ENCODE measurements around the gene TEAD3.

Gene TEAD3

DNA sequence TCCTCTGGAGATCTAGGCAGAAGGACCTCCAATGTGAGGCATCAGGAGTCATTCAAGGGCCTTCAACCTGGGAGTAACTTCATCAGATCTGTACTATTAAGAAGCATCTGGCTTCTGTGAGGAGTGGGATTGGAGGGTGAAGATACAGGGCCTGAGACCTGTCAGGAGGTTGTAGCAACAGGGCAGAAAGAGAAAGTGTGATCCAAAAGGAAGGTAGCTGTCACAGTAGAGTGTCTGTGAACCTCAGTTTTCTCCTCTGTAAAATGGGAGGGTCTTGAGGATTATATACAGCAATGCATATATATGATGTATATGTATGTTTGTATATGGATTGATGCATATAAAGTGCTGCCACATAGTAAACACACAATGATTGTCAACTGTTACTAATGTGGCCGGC, 31.2 kb downstream of the TEAD3 start:
- Mint-ChIP-seq H3K4me3 (no peak overlapping the region), H3K4me1 (ENCODE audit: low read depth) (peaks cover 18% of the 10 kb centered on the region), H3K9me3 (ENCODE audit: low read depth) (no peaks in the 10 kb centered on the region), H3K27me3 (no peaks in the 10 kb centered on the region), H3K36me3 (peaks cover 19% of the 10 kb centered on the region), H3K27ac (no peak overlapping the region)

- no peaks in the 10 kb centered on the region for H3K27me3 Mint-ChIP-seq
- H3K27ac Mint-ChIP-seq, result no peak overlapping the region
- peaks cover 10% of the 10 kb centered on the region for H3K36me3 Mint-ChIP-seq
- H3K9me3 Mint-ChIP-seq (ENCODE audit: low read depth), result no peaks in the 10 kb centered on the region
- H3K4me1 Mint-ChIP-seq (ENCODE audit: low read depth), result peaks cover 8% of the 10 kb centered on the region
- H3K4me3 Mint-ChIP-seq, result no peak overlapping the region
These were observed 33.6 kb downstream of the TEAD3 start for GRCh38 chr6:35463292-35463691.

DNA sequence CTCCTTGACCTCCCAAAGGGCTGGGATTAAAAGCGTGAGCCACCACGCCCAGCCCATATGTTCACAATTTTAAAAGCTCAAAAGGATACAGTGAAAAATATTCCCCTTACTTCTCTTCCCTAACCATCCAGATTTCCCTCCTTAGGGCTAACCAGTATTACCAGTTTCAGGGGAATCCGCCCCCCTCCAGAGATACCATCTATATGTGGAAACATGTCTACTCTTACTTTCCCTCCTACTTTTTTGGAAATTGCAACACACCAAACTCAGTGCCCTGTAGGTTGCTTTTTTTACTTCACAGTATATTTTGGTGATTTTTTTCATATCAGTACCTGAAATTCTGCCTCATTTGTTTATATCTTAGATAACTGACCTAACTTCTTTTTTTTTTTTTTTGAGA, 35.6 kb downstream of the TEAD3 start:
- H3K4me3 Mint-ChIP-seq, result no peak overlapping the region
- H3K36me3 Mint-ChIP-seq, result peaks cover 10% of the 10 kb centered on the region
- peaks cover 1% of the 10 kb centered on the region for H3K4me1 Mint-ChIP-seq (ENCODE audit: low read depth)
- no peaks in the 10 kb centered on the region for H3K27me3 Mint-ChIP-seq
- H3K9me3 Mint-ChIP-seq (ENCODE audit: low read depth), result no peaks in the 10 kb centered on the region
- no peak overlapping the region for H3K27ac Mint-ChIP-seq

DNA sequence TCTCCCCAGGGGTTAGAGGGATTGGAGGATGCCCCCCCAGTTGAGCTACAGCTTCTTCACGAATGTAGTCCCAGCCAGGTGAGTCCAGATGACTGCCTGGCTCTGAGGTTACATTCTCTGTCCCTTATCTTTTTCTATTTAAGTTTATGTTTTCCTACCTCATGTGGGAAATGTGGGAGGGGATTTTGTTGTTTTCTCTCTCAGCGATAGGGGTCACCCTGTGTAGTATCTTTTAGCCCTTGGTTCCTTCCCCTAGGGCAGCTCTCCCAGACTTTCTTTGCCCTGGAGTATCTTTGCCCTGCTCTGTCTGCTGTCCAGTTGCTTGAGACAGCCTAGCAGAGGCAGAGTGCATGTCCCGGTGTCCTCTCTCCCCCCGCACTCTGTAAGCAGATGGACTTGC, 39.0 kb downstream of the TEAD3 start:
- Mint-ChIP-seq H3K9me3 (ENCODE audit: low read depth) (no peaks in the 10 kb centered on the region), H3K27ac (no peak overlapping the region), H3K4me3 (no peak overlapping the region), H3K36me3 (peaks cover 4% of the 10 kb centered on the region), H3K27me3 (no peaks in the 10 kb centered on the region), H3K4me1 (ENCODE audit: low read depth) (peaks cover 15% of the 10 kb centered on the region)

DNA sequence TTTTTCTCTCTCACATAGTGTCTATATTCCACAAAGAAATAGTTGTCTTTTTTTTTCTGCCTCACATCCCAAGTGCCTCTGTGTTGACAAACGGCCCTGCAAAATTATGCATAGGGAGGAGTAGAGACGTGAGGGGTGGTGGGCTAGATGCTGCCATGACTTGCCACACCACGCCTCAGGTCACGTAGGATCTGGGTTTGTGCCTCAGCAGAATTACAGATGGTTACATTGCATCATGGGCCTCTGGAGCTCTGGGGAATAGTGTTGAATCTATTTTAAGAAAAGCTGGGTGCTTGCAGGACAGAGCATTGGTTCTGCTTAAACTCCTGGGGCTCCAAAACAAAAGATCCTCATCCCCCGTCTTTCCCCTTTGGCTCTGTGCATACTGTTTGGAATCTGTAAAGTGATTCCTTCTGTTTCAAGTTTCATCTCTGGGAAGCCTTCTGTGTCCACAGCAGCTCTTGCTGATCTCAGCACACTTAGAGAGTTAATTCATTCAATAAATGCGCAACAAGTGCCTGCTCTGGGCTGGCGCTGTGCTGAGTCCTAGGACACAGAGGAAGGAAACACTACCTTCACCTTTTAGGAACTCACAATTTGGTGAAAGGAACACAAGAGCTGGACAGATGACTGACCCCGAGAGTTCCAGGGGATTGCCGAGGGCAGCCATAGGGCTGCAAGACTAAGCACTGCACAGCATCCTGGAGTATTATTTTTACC, 42.3 kb downstream of the TEAD3 start:
- no peaks in the 10 kb centered on the region for H3K9me3 Mint-ChIP-seq (ENCODE audit: low read depth)
- peak overlapping the region; percentile 41 for H3K4me3 Mint-ChIP-seq
- no peaks in the 10 kb centered on the region for H3K27me3 Mint-ChIP-seq
- peaks cover 29% of the 10 kb centered on the region for H3K4me1 Mint-ChIP-seq (ENCODE audit: low read depth)
- no peak overlapping the region for H3K27ac Mint-ChIP-seq
- H3K36me3 Mint-ChIP-seq, result peaks cover 1% of the 10 kb centered on the region

GRCh38 chr6:35453236-35453635, 43.6 kb downstream of the TEAD3 start:
- no peaks in the 10 kb centered on the region for H3K36me3 Mint-ChIP-seq
- no peak overlapping the region for H3K27ac Mint-ChIP-seq
- H3K4me3 Mint-ChIP-seq, result peak overlapping the region; percentile 85
- no peaks in the 10 kb centered on the region for H3K9me3 Mint-ChIP-seq (ENCODE audit: low read depth)
- no peaks in the 10 kb centered on the region for H3K27me3 Mint-ChIP-seq
- H3K4me1 Mint-ChIP-seq (ENCODE audit: low read depth), result peaks cover 29% of the 10 kb centered on the region

- Mint-ChIP-seq H3K4me1 (ENCODE audit: low read depth) (peaks cover 29% of the 10 kb centered on the region), H3K4me3 (peak within 1 kb of the TSS; percentile 85)
These were observed 44.4 kb downstream of the TEAD3 start, which contains the start of gene FANCE for GRCh38 chr6:35452183-35453090. Gene FANCE, plus strand, starts transcription at chr6:35452338. Its CDS starts 208 bp downstream, at chr6:35452546.

DNA sequence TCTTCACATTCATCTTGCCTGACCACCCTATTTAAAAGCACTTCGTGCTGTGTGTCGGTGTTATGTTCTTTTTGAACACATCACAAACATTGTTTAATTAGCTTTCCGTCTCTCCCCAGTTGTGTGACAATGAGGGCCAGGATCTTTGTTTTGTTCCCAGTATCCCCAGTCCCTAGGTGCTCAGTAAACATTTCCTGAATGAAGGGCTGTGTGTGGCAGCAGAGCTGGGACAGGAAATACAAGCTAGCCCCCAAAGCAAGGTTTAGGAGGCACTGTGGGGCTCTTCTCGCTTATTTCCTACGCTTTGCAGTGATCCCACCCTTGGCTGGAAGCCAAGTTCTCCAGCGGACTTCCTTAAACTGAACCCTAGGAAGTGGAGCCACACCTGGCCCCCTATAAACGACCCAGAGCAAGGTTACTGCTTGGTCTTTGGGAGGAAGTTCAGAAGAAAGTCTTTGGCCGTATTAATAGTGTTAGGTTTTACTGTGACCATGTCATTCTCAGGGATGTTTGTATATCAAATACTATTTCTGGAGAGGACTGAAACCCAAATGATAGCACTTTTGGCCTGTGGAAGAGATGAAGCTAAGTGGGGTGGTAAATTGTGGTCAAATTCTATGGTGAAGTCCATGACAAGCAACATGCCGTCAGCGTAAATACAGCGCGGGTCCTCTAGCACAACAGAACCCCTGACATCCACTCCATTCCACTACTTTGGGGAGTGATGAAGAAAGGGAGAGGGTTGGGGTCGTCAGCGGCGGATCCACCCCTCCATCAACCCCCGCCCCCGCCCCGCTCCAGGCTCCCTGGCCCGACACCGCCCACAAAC, 45.3 kb downstream of the TEAD3 start:
- Mint-ChIP-seq H3K4me3 (peak overlapping the region; percentile 82), H3K9me3 (ENCODE audit: low read depth) (no peaks in the 10 kb centered on the region), H3K36me3 (no peaks in the 10 kb centered on the region), H3K4me1 (ENCODE audit: low read depth) (peaks cover 29% of the 10 kb centered on the region), H3K27ac (peak overlapping the region; percentile 18), H3K27me3 (no peaks in the 10 kb centered on the region)

More at GRCh38 chr6:35452183-35453090, 44.4 kb downstream of the TEAD3 start, which contains the start of gene FANCE:
- no peaks in the 10 kb centered on the region for H3K36me3 Mint-ChIP-seq
- H3K9me3 Mint-ChIP-seq (ENCODE audit: low read depth), result no peaks in the 10 kb centered on the region
- H3K27me3 Mint-ChIP-seq, result no peaks in the 10 kb centered on the region
- H3K27ac Mint-ChIP-seq, result peak within 1 kb of the TSS; percentile 41

DNA sequence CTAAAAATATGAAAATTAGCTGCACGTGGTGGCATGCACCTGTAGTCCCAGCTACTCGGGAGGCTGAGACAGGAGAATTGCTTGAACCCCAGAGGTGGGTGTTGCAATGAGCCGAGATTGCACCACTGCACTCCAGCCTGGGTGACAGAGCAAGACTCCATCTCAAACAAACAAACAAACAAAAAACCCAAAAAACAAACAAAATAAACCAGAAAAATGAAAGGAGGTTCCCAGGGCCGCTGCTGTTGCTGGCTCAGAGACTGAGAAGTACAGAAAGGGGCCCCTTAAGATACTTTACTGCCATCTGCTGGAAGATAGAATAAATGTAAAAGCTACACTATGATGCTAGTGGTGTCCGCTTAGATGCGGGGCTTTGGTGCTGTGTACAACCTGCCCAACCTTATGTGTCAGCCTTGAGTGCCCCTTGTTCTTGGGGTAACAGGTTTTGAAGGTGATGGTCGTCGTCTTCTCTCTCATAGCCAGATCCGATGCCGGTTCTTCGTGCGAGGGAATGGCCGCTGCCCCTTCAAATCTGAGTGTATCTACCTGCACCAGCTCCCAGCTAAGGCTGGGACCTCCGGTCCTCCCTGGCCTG, 47.5 kb downstream of the TEAD3 start:
- Mint-ChIP-seq H3K4me3 (no peak overlapping the region), H3K27ac (no peak overlapping the region), H3K4me1 (ENCODE audit: low read depth) (peaks cover 30% of the 10 kb centered on the region), H3K36me3 (no peaks in the 10 kb centered on the region), H3K9me3 (ENCODE audit: low read depth) (no peaks in the 10 kb centered on the region), H3K27me3 (no peaks in the 10 kb centered on the region)

DNA sequence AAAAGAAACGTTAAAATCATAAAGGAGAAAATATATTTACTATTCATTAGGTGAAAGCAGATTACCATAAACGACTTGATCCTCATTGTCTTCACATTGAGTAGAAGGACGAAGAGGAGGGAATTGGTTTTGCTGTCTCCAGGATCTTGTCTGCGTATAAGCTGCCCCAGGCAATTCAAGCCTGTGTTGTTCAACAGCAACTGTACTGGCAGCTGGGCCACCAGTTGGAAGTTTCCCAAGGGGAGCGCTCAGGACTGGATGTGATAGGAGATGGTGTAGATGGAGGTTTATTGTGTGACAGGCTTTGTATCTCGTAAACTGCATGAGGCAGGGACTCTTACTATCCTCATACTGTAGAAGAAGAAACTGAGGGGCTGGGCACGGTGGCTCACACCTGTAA, 48.7 kb downstream of the TEAD3 start:
- no peaks in the 10 kb centered on the region for H3K9me3 Mint-ChIP-seq (ENCODE audit: low read depth)
- peaks cover 22% of the 10 kb centered on the region for H3K4me1 Mint-ChIP-seq (ENCODE audit: low read depth)
- no peaks in the 10 kb centered on the region for H3K36me3 Mint-ChIP-seq
- no peak overlapping the region for H3K4me3 Mint-ChIP-seq
- no peaks in the 10 kb centered on the region for H3K27me3 Mint-ChIP-seq
- H3K27ac Mint-ChIP-seq, result peak overlapping the region; percentile 22

DNA sequence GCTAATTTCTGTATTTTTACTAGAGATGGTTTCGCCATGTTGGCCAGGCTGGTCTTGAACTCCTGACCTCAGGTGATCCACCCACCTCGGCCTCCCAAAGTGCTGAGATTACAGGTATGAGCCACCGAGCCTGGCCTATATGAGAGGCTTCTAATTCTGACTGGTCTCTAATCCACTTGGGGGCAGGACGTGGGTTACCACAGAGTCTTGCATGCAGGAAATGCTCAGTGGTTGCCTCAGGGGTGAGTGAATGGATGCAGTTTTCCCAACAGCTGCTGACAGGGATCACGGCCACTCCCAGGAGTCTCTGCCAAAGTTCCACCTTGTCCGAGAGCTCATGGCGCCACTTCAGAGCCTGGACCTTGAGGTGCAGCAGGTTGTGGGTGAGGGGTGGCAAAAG, 51.2 kb downstream of the TEAD3 start:
- H3K9me3 Mint-ChIP-seq (ENCODE audit: low read depth), result no peaks in the 10 kb centered on the region
- no peaks in the 10 kb centered on the region for H3K27me3 Mint-ChIP-seq
- peaks cover 5% of the 10 kb centered on the region for H3K4me1 Mint-ChIP-seq (ENCODE audit: low read depth)
- H3K27ac Mint-ChIP-seq, result no peak overlapping the region
- no peaks in the 10 kb centered on the region for H3K36me3 Mint-ChIP-seq
- no peak overlapping the region for H3K4me3 Mint-ChIP-seq

- no peak overlapping the region for H3K4me3 Mint-ChIP-seq
- H3K9me3 Mint-ChIP-seq (ENCODE audit: low read depth), result no peaks in the 10 kb centered on the region
- H3K36me3 Mint-ChIP-seq, result no peaks in the 10 kb centered on the region
- H3K27me3 Mint-ChIP-seq, result no peaks in the 10 kb centered on the region
- H3K4me1 Mint-ChIP-seq (ENCODE audit: low read depth), result peaks cover 5% of the 10 kb centered on the region
- no peak overlapping the region for H3K27ac Mint-ChIP-seq
These were observed 53.4 kb downstream of the TEAD3 start for GRCh38 chr6:35443341-35444030.

GRCh38 chr6:35442693-35443092, 54.2 kb downstream of the TEAD3 start:
- H3K4me3 Mint-ChIP-seq, result no peak overlapping the region
- no peaks in the 10 kb centered on the region for H3K9me3 Mint-ChIP-seq (ENCODE audit: low read depth)
- H3K36me3 Mint-ChIP-seq, result no peaks in the 10 kb centered on the region
- H3K27me3 Mint-ChIP-seq, result no peaks in the 10 kb centered on the region
- H3K4me1 Mint-ChIP-seq (ENCODE audit: low read depth), result peaks cover 5% of the 10 kb centered on the region
- no peak overlapping the region for H3K27ac Mint-ChIP-seq

DNA sequence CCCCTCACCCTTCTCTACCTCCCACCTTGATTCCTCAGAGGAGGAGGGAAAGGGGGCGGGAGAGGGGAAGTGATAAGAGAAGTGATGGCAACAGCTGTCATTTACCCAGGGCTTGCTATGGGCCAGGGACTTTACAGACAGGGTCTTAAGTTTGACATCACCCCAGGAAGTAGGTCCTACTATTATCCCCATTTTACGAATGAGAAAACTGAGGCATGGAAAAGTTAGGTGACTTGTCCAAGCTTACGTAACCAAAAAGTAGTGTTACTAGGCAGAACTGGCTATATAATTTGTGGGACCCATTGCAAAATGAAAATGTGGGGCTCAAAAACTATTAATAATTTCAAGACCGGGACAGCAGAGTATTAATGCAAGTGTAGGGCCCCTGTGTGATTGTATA, 55.2 kb downstream of the TEAD3 start:
- Mint-ChIP-seq H3K4me3 (no peak overlapping the region), H3K36me3 (no peaks in the 10 kb centered on the region)

More for the DNA sequence above, 55.2 kb downstream of the TEAD3 start:
- H3K27me3 Mint-ChIP-seq, result no peaks in the 10 kb centered on the region
- H3K27ac Mint-ChIP-seq, result no peak overlapping the region
- peaks cover 5% of the 10 kb centered on the region for H3K4me1 Mint-ChIP-seq (ENCODE audit: low read depth)
- no peaks in the 10 kb centered on the region for H3K9me3 Mint-ChIP-seq (ENCODE audit: low read depth)
